ENCODE data around the gene TPPP3. TPM values are rescaled to one million over a fixed set of nuclear protein-coding genes. Genes with fewer than 3 reads are reported as not detected.
"Not testable (repeated sequence)": the region's sequence is repeated elsewhere in the genome, so short reads cannot be mapped to it uniquely, and the experiment has no call there.

TPPP3 gene
- total RNA-seq, 2 experiments from 2014 or later: not detected

GRCh38 chr16:67357561-67357960, 35.7 kb downstream of the TPPP3 start:
- POLR2A ChIA-PET: no interaction called here
- no peaks in the 10 kb centered on the region for H3K27me3 ChIP-seq (ENCODE audit: control insufficient read depth in 1 of 2, insufficient read depth in 2 of 2, low read length in 2 of 2)
- intact Hi-C loops (cut with DNase I, micrococcal nuclease): no loop called here
- Mint-ChIP-seq H3K36me3 (ENCODE audit: low read depth) (no peaks in the 10 kb centered on the region), H3K27ac (no peak overlapping the region), H3K4me3 (no peak overlapping the region), H3K4me1 (ENCODE audit: low read depth) (no peaks in the 10 kb centered on the region), H3K27me3 (peaks cover 14% of the 10 kb centered on the region), H3K9me3 (no peaks in the 10 kb centered on the region)
- no peak overlapping the region for H3K27ac ChIP-seq (ENCODE audit: low read depth in 1 of 2, low read length in 2 of 2)
- no peaks in the 10 kb centered on the region for H3K36me3 ChIP-seq (ENCODE audit: insufficient read depth, low read length)
- H3K4me3 ChIP-seq (ENCODE audit: low read length): no peak overlapping the region
- ATAC-seq (ENCODE audit: poor library complexity) (no peak), DNase-seq (no peak)
- no peaks in the 10 kb centered on the region for H3K9me3 ChIP-seq (ENCODE audit: control insufficient read depth in 1 of 2, insufficient read depth in 1 of 2, low read length in 2 of 2)
- CTCF ChIA-PET: no interaction called here
- H3K4me1 ChIP-seq (ENCODE audit: insufficient read depth, low read length): no peaks in the 10 kb centered on the region
- TF ChIP-seq, protein P1, sequence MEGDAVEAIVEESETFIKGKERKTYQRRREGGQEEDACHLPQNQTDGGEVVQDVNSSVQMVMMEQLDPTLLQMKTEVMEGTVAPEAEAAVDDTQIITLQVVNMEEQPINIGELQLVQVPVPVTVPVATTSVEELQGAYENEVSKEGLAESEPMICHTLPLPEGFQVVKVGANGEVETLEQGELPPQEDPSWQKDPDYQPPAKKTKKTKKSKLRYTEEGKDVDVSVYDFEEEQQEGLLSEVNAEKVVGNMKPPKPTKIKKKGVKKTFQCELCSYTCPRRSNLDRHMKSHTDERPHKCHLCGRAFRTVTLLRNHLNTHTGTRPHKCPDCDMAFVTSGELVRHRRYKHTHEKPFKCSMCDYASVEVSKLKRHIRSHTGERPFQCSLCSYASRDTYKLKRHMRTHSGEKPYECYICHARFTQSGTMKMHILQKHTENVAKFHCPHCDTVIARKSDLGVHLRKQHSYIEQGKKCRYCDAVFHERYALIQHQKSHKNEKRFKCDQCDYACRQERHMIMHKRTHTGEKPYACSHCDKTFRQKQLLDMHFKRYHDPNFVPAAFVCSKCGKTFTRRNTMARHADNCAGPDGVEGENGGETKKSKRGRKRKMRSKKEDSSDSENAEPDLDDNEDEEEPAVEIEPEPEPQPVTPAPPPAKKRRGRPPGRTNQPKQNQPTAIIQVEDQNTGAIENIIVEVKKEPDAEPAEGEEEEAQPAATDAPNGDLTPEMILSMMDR (IDR thresholded peaks at IDR 0.05): no peak

- Mint-ChIP-seq H3K4me3 (no peak overlapping the region), H3K4me1 (ENCODE audit: low read depth) (no peaks in the 10 kb centered on the region), H3K9me3 (no peaks in the 10 kb centered on the region), H3K36me3 (ENCODE audit: low read depth) (no peaks in the 10 kb centered on the region), H3K27ac (no peak overlapping the region), H3K27me3 (peaks cover 14% of the 10 kb centered on the region)
- ChIA-PET POLR2A (no interaction called here), CTCF (no interaction called here)
- Histone ChIP-seq H3K27me3 (ENCODE audit: control insufficient read depth in 1 of 2, insufficient read depth in 2 of 2, low read length in 2 of 2) (no peaks in the 10 kb centered on the region), H3K4me1 (ENCODE audit: insufficient read depth, low read length) (no peaks in the 10 kb centered on the region), H3K9me3 (ENCODE audit: control insufficient read depth in 1 of 2, insufficient read depth in 1 of 2, low read length in 2 of 2) (no peaks in the 10 kb centered on the region), H3K4me3 (ENCODE audit: low read length) (no peak overlapping the region), H3K36me3 (ENCODE audit: insufficient read depth, low read length) (no peaks in the 10 kb centered on the region), H3K27ac (ENCODE audit: low read depth in 1 of 2, low read length in 2 of 2) (no peak overlapping the region)
- intact Hi-C loops (cut with DNase I, micrococcal nuclease): no loop called here
- TF ChIP-seq, protein P1 (IDR thresholded peaks at IDR 0.05): no peak
- no peak for ATAC-seq (ENCODE audit: poor library complexity)
- no peak for DNase-seq
Measured at GRCh38 chr16:67356396-67356795, 36.9 kb downstream of the TPPP3 start.

GRCh38 chr16:67352463-67352862, 40.8 kb downstream of the TPPP3 start:
- H3K27ac ChIP-seq (ENCODE audit: low read depth in 1 of 2, low read length in 2 of 2); H3K4me1 ChIP-seq (ENCODE audit: insufficient read depth, low read length); DNase-seq; ATAC-seq (ENCODE audit: poor library complexity); H3K4me3 ChIP-seq (ENCODE audit: low read length); H3K9me3 ChIP-seq (ENCODE audit: control insufficient read depth in 1 of 2, insufficient read depth in 1 of 2, low read length in 2 of 2); H3K36me3 Mint-ChIP-seq (ENCODE audit: low read depth); POLR2A ChIA-PET; H3K4me1 Mint-ChIP-seq (ENCODE audit: low read depth); H3K27ac Mint-ChIP-seq; CTCF ChIA-PET; H3K4me3 Mint-ChIP-seq; H3K27me3 ChIP-seq (ENCODE audit: control insufficient read depth in 1 of 2, insufficient read depth in 2 of 2, low read length in 2 of 2); H3K9me3 Mint-ChIP-seq; H3K36me3 ChIP-seq (ENCODE audit: insufficient read depth, low read length): not testable (repeated sequence)
- intact Hi-C loops (cut with DNase I, micrococcal nuclease): loop anchor here in 1 of 2 experiments (5.0 kb wide), 1 partner anchor 115 kb away; no protein-coding TSS in a partner anchor
- peaks cover 13% of the 10 kb centered on the region for H3K27me3 Mint-ChIP-seq

- Mint-ChIP-seq H3K27me3 (peaks cover 5% of the 10 kb centered on the region), H3K4me1 (ENCODE audit: low read depth) (no peaks in the 10 kb centered on the region), H3K9me3 (no peaks in the 10 kb centered on the region), H3K27ac (no peak overlapping the region), H3K4me3 (no peak overlapping the region), H3K36me3 (ENCODE audit: low read depth) (no peaks in the 10 kb centered on the region)
- H3K36me3 ChIP-seq (ENCODE audit: insufficient read depth, low read length): no peaks in the 10 kb centered on the region
- ATAC-seq (ENCODE audit: poor library complexity) (no peak), DNase-seq (no peak)
- no peak overlapping the region for H3K4me3 ChIP-seq (ENCODE audit: low read length)
- POLR2A ChIA-PET: no interaction called here
- intact Hi-C loops (cut with DNase I, micrococcal nuclease): loop anchor here in 1 of 2 experiments (5.0 kb wide), 1 partner anchor 117 kb away; no protein-coding TSS in a partner anchor
- H3K27ac ChIP-seq (ENCODE audit: low read depth in 1 of 2, low read length in 2 of 2): no peak overlapping the region
- CTCF ChIA-PET: no interaction called here
- H3K9me3 ChIP-seq (ENCODE audit: control insufficient read depth in 1 of 2, insufficient read depth in 1 of 2, low read length in 2 of 2): no peaks in the 10 kb centered on the region
- H3K27me3 ChIP-seq (ENCODE audit: control insufficient read depth in 1 of 2, insufficient read depth in 2 of 2, low read length in 2 of 2): no peaks in the 10 kb centered on the region
- H3K4me1 ChIP-seq (ENCODE audit: insufficient read depth, low read length): no peaks in the 10 kb centered on the region
- TF ChIP-seq, protein P1 (IDR thresholded peaks at IDR 0.05): no peak
Measured at GRCh38 chr16:67350324-67350723, 43.0 kb downstream of the TPPP3 start.
